Activated T-helper 9 cell treated with anti-CD3 and anti-CD28 coated beads, Interleukin-2, amount 50 U/mL, for 16 hours (primary cell): ENCODE data around the gene CCDC136.

Experiments
- DNase-seq: peaks from one replicate; pipeline ENCODE4 v3.0.0-alpha.2; 2020; ENCODE audit warnings: low read depth

CCDC136 gene

DNA sequence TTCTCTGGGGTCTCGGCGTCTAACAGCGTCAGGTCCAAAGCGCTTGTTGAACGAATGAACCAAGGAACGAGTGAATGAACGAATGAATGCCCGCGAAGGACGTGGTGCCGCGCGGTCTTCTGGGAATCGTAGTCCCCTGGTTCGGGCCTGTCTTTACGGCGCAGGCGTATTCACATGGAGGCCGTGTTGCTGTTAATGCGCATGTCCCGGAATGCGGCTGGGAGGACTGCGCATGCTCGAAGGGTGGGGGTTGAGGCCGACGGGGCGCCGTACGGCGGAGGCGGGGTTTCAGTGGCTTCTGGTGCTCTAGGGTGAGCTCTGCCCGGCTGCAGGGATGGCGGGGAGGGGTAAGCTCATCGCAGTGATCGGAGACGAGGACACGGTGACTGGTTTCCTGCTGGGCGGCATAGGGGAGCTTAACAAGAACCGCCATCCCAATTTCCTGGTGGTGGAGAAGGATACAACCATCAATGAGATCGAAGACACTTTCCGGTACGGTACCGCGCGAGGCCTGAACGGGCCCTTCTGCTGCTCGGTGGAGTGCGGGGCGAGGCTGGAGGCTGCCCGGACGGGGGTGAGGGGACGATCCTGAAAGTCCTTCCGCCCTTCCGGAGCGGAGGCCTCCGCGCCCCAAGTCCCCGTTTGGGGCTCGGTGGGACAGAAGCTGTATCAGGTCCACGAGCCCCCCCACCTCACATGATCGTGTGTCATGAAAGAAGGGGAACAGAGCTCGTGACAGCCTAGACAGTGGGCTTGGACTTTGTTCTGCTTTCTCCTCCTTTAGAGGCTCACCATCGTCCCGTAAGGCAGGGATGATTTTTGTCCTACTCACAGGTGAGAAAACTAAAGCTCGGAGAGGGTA is 71.0 kb downstream of the CCDC136 start, which contains the start of gene ATP6V1F:
Gene ATP6V1F (plus strand): TSS at position 286 of the 862 bp plus-strand sequence. CDS start 49 bp downstream, at position 335.
- peak; percentile 98 for DNase-seq

DNA sequence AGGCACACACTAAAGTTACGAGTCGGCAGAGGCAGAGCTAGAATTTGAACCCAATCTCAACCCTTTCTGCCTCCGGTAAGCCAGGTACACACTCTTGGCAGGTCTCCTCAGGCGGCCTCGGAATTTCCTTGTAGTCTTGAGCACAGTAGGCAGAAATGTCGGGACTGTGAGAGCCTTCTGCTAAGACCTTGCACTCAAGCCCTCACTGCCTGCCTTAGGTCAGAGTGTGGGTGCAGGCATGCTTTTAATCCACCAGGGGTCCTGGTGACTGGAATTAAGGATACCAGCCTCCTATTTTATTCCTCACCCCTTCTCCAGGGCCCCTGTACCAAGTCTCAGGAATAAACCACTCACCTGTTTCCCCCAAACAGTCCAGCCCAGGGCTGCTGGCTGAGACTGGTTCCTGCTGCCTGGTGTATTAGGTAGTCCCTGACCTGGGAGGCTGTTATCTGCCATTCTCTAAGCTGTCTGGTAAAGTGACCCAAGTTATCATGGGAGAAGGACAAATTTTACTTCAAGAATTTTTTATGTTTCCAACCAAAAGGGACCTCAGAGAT is 71.7 kb downstream of the CCDC136 start:
- peak; percentile 23 for DNase-seq

DNA sequence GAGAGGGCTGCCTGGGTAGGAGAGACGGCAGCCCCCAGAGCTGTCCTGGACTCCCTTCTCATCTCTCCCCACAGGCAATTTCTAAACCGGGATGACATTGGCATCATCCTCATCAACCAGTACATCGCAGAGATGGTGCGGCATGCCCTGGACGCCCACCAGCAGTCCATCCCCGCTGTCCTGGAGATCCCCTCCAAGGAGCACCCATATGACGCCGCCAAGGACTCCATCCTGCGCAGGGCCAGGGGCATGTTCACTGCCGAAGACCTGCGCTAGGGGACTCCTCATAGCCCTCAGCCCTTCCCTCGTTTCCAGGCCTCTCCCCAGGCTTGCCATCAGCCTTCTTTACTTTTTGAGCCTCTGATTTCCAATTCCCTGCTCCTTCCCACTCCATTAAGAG is 73.5 kb downstream of the CCDC136 start:
- DNase-seq, result no peak

DNA sequence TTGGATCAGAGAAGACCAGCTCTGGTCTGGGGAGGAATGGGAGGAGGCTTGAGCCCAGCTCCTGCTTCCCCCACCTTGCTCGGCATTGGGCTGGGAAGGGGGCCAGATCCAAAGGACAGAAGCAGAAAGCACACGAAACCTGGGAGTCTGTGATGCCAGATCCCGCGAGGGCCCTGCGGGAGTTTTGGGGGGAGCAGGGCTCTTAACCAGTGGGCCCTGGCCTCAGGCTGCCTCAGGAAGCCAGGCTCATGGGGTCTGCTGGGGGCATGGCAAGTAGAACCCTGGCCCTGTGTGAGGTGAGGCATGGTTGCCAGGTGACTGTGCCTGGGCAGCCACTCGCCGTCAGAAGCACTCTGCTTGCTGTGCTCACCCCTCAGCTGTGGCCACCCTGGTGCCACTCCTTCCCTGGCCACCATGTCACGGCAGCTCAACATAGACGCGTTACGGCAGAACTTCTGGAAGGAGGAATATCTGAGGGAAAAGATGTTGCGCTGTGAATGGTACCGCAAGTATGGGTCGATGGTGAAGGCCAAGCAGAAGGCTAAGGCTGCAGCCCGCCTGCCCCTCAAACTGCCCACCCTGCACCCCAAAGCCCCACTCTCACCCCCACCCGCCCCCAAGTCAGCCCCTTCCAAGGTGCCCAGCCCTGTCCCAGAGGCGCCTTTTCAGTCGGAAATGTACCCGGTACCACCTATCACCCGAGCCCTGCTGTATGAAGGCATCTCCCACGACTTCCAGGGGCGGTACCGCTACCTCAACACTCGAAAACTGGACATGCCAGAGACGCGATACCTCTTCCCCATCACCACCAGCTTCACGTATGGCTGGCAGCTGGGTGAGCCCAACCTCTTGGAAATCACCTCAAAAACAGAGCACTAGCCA is 74.5 kb downstream of the CCDC136 start:
- DNase-seq, result no peak

DNA sequence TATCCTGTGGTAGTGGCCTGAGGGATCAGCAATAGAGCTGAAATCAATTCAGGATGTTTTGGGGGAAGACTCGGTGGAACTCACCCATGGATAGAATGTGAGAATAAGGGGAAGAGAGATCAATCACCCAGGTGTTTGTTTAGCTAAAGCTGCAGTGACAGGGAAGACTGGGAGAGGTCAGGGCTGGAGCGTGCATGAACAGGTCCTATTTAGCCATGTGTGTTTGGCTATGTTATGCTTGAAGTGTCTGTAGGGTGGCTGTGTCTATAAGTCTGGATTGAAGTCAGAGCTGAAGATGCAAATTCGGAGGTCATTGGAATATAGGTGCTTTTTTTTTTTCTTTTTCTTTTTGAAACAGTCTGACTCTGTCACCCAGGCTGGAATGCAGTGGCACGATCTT is 75.5 kb downstream of the CCDC136 start:
- DNase-seq, result no peak

DNA sequence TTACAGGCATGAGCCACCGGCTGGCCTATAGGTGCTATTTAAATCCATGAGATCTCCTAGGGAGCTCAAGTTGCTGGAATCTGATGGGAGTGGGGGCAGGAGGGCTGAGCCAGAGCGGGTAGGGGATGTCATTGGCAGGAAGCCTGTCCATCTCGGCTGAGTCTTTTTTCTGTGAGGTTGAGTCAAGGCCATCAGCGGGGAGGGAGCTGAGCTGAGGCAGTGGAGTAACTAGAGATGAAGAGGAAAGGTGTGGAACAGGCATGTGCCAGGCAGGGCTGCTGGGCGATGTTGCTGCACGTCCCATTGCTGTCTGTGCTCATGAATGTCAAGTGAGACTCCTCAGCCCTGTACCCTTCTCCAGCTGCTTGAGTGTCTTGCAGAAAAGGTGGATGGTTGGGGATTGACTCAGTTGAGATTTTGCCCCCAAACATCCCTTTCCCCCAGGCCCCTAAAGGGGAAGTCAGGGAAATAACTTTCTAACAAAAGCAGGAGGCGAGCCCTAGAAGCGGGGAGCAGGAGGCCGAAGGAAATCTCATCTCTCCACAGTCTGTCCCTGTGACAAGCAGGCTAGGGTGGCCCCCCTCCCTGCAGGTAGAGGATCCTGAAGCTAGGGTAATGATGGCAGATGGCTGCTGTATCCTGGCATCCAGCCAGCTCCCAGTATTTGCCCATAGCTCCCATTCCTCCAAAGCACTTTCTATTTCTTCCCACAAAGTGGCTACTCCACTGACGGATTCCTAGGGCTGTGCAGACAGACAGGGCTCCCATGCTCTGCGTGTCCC is 76.3 kb downstream of the CCDC136 start:
- no peak for DNase-seq

DNA sequence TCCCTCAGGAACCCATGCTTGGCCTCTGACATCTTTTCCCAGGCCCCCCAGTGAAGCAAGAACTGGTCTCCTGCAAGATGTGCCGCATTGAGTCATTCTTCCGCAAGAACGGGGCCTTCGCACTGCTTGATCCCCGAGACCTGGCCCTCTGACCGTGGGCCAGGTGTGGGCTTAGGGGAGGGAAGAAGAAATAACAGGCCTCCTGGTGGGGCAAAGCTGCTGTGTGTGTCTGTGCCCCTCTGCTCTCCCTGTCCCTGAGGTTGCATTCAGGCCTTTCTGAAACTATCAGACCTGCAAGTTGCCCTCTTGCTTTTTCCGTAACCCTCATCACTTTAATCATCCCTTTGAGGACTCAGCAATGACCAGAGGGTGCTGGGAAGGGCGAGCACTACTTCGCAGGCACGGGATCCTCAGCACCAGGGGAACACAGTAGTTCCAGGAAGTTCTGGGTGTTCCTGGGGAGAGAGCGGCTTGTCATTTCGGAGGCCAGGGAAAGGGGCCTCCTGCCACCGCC is 76.9 kb downstream of the CCDC136 start:
- DNase-seq, result no peak

DNA sequence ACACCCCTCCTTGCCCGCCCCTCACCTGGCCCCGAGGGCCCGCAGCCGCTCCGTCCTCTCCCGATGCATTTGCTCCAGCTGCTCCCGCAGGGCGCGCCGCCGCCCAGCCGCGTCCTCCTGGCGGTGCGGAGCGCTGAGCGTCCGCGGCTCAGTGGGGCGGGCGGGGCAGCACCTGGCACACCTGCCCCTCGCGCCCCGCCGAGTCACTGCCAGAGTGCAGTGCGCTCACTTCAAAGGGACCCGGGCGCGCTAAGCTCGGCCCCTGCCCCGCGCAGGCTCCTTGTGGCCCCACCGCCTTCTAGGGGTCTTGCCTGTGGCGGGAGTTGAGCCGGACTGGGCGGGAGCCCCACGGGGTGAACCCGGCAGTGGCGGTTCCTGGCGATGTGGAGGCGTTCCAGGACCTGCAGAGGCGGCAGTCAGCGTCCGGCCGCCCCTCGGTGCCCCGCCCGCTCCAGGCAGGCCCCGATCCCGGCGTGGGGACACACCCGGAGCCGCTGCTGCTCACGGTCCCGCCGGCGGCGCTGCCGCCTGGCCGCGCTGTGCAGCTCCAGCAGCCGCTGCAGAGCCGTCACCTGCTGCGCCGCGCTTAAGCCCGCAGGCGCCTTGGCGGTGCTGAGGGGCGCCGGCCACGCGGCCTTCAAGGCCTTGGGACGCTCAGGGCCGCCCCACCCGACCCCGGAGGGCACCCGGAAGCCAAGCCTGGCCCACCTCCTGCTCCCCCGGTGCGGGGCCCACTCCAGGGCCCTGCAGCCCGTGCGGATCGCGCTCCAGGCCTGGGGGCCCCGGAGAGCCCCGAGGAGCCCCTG is 77.6 kb downstream of the CCDC136 start:
- peak; percentile 33 for DNase-seq

DNA sequence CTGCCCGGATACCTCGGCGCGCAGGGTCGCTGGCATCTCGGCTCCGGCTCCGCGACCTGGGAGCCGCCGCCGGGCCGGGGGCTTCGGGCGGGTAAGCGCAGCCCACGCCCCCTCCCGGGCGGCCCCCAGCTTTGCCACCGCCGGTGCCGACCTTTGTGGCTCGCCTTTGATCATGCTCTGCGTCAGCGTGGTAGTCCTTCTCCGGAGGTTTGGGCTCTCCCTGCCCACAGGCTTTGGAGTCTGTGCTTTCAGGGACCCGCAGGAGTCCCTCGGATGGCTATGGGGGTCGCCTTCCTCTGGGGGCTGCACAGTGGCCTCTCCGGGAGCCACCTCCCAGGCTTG is 78.1 kb downstream of the CCDC136 start:
- DNase-seq, result no peak

DNA sequence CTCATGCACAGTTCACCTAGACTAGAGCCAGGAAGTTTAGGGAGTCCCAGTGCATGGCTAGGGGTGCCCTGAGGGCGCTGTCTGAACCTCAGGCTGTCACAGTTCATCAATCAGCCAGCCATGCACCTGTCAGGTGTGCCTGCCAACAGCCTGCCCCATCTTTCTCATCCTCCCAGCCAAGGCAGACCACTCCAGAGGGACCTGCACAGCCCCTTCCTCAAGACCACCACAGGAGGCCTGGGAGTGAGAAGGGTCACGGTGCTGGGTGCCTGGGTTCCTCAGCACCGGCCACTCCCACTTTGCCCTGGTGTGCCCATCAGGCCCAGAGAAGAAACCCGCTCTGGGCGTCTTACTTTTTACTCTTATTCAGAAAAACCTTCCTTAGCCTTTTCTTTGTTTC is 79.3 kb downstream of the CCDC136 start:
- no peak for DNase-seq
